NK-92 (cell line): ENCODE measurements around the gene MYOD1.

Experiments used
- DNase-seq: peaks from one replicate; lab custom pipeline; 2025; ENCODE audit not compliant: unreplicated experiment; lab: John Stamatoyannopoulos, UW

The MYOD1 gene

DNA sequence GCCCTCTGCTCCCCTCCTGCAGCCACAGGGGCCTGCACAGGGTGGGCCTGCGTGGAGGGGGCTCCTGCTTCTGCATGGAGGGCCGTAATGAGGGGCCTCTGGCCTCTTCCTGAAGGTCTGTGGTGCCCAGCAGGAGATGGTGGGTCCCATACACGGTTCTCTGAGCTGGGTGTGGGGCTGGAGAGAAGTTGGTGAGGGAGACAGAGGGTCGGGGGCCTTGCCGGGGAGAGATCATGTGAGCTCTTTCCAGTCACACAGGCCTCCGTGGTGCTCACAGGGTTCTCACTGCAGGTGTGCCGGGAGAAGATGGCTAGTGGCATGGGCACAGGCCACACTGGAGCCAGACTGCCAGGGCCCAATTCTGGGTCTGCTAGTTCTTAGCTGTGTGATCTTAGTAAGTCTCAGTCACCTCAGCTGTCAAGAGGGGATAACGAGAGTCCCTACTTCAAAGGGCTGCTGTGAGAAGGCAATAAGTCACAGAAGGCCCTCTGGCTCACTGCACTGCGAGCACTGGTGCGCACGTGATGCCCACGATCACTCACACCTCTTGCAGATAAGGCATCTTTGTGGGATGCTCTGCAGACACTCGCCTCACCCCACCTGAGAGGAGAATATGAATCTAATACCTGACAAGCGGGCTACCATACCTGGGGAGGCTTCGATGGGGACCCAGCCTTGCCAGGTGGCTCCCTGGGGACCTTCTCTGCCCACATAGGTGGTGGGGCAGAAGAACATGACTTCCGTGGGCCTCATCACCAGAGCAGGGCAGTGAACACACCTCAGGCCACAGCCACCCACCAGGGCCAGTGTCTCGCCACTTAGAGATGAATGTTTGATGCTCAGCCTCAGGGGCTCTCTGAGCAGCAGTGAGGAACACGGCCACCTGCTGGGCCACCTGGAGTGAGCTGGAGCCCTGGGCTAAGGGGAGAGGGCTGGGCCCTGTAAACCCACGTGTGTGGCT is 29.7 kb downstream of the MYOD1 start:
- DNase-seq, result no peak

- no peak for DNase-seq
Observed at GRCh38 chr11:17750013-17750800, 30.8 kb downstream of the MYOD1 start.

GRCh38 chr11:17750801-17751165 is 31.4 kb downstream of the MYOD1 start:
- DNase-seq, result no peak

- DNase-seq, result no peak
Observed at GRCh38 chr11:17751558-17751957, 32.2 kb downstream of the MYOD1 start.

DNA sequence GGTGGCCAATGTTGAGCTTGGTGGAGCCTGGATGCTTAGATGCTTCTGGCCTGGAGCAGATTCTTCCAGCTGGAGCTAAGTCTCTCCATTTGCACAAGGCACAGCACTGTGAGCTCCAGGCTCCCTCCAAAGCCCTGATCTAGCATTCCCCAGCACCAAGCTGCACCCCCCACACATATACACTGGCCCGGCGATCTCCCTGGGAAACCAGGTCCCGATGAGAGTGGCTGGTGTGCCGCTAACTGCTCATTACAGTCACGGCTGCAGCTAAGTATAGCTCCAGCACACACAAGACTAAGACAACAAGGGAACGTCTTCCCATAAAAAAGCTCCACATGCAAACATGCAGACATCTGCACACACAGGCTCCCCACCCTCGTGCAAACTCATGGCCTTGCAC is 32.8 kb downstream of the MYOD1 start:
- no peak for DNase-seq

GRCh38 chr11:17753153-17753552 is 33.8 kb downstream of the MYOD1 start:
- no peak for DNase-seq

- no peak for DNase-seq
Observed at GRCh38 chr11:17753641-17754040, 34.3 kb downstream of the MYOD1 start.

DNA sequence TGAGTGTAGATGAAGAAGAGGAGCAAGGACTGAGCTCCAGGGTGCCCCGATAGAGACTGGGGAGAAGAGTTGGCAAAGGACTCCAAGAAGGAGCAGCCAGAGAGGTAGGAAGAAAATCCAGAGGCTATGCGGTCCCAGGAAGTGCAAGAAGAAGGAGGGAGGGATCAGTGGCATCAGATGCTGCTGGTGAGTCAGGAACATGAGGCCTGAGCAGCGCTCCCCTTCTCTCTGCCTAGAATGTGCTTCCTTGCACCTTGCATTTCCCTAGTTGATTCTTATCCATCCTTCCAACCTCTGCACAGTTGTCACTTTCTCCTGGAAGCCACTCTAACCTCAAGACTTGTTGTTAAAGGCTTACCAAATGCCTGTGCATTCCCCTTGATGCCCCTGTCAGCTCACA is 36.5 kb downstream of the MYOD1 start:
- DNase-seq, result no peak

- DNase-seq, result no peak
Observed at GRCh38 chr11:17760102-17761029, 41.0 kb downstream of the MYOD1 start.

DNA sequence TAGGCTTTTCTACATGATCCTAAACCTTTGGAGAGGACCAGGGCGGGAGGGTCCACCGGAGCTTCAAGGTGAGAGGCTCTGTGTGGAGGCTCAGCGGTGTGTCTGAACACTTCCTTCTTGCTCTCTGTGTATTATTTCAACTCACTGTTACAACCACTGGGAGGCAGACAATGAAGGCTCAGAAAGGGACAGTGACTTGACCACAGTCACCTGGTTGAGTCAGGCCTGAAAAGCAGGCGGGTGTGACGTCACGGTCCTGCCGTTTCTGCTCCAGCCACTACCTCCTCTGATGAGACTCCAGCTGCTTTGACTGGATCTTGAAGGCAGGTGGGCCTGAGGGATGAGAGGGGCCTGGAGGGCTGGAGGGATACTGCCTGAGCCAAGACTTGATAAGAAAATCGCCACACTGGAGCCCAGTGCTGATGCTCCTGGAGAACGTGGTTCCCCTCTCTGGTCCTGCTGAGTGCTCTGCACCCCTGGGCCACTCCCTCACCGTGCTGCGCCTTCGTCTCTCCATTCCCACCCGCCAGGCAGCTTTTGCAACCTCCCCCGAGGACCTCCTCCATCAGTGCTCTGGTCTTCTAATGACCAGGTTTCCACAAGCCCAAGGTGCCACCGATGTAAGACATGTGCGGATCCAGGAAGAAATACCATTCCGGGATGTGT is 43.1 kb downstream of the MYOD1 start:
- no peak for DNase-seq

DNA sequence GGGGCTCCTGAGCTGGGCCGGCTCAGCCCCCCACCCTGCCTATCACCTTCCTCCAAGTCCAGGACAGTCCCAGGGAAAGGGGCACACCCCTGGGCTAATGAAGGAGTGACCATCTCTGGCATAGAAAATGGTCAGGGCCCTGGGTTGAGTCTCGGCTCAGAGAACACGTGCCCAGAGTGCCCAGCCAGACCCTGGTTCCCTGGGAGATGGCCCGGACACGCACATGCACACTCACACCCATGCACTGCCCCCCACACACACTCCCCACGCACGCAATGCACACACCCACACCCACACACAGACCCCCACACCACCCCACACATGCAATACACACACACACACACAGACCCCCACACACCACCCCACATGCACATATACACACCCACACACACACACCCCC is 43.9 kb downstream of the MYOD1 start:
- no peak for DNase-seq

- DNase-seq, result no peak
Observed at GRCh38 chr11:17763703-17764102, 44.3 kb downstream of the MYOD1 start.

DNA sequence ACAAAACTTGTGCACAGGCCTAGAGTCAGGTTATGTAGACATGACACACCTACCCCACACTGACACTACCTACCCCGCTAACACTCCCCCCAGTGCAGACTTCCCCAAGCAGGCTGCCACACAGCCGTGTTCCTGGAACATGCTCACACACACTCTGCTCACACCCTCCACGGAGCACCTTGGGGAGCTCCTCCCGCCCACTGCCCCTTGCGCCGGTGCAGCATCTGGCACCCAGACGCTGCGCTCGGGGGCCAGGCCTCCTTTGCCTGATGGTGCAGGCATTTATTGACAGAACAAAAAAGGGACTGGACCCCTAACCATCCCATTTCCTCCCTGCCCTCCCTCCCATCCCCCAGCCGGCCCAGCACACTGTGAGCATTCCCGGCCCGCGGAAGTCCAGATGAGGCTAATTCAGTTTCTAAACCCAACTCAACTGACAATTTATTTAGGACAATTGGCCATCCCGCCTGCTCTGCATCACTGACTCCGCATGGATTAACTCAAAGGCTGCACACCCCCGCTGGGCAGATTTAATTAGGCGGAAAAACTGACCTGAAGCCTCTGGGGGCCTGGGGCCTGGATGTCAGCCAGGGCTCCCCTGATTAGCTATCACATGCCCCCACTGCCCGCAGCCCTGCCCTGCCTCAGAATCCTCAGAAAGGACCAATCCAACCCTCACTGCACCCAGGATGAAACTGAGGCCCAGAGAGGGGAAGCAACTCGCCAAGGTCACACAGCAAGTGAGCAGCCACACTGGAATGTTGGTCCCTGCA is 45.3 kb downstream of the MYOD1 start:
- DNase-seq, result no peak

- DNase-seq, result no peak
Observed at GRCh38 chr11:17765356-17766072, 46.1 kb downstream of the MYOD1 start.

DNA sequence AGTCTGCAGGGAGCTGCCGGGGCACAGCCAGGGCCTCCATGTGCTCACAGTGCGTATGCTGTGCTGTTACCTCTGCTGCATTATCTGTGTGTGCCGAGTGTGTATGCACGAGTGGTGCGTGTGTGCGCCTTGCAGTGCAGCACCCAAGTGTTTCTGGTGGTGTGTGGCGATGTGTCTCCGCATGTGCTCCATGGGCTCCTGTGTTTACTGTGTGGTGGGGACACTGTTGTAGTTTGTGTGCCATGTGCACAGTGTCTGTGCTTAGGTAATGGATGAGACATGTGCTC is 46.6 kb downstream of the MYOD1 start:
- no peak for DNase-seq

DNA sequence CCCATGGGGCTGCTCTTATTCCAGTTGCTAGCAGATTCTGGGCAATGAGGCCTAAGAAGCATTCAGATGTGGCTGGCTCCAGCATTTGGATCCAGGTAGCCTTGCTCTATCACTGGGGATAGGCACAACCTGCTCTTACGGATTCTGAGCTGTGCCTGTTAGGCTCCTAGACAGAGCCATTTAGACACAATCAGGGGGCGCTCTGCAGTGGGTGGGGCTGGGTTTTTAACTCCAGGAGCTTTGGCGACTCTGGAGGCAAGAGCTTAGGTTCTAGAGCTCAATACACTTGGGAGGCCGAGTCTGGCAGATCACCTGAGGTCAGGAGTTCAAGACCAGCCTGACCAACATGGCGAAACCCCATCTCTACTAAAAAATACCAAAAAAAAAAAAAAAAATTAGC is 47.2 kb downstream of the MYOD1 start:
- no peak for DNase-seq

- no peak for DNase-seq
Observed at GRCh38 chr11:17767301-17767885, 48.0 kb downstream of the MYOD1 start.

GRCh38 chr11:17767914-17768313 is 48.5 kb downstream of the MYOD1 start:
- DNase-seq, result no peak

GRCh38 chr11:17768547-17768946 is 49.2 kb downstream of the MYOD1 start:
- DNase-seq, result no peak
